Endothelial cell (in vitro differentiated cells): Measurements from ENCODE around the gene PEMT. TPM values are rescaled to one million over a fixed set of nuclear protein-coding genes. Genes with fewer than 3 reads are reported as not detected.
"Not testable (repeated sequence)": the region's sequence is repeated elsewhere in the genome, so short reads cannot be mapped to it uniquely, and the experiment has no call there.

Source experiments
- DNase-seq: peaks from one replicate; pipeline ENCODE4 v3.0.0; 2021; ENCODE audit warnings: low spot score
- H3K27ac Mint-ChIP-seq: one replicate; pipeline ENCODE4 v1.8.0; 2021; ENCODE audit warnings: mixed read lengths, inconsistent platforms; ENCODE audit not compliant: unreplicated experiment
- H3K27me3 Mint-ChIP-seq: one replicate; pipeline ENCODE4 v1.8.0; 2021; ENCODE audit warnings: mild to moderate bottlenecking, moderate library complexity, mixed read lengths, inconsistent platforms; ENCODE audit not compliant: unreplicated experiment
- H3K36me3 Mint-ChIP-seq: one replicate; pipeline ENCODE4 v1.8.0; 2021; ENCODE audit warnings: mild to moderate bottlenecking, low read depth, mixed read lengths, inconsistent platforms; ENCODE audit not compliant: unreplicated experiment
- H3K4me1 Mint-ChIP-seq: one replicate; pipeline ENCODE4 v1.8.0; 2021; ENCODE audit warnings: mild to moderate bottlenecking, mixed read lengths, inconsistent platforms; ENCODE audit not compliant: unreplicated experiment
- H3K4me3 Mint-ChIP-seq: one replicate; pipeline ENCODE4 v1.8.0; 2021; ENCODE audit warnings: mild to moderate bottlenecking, mixed read lengths, inconsistent platforms; ENCODE audit not compliant: unreplicated experiment
- H3K9me3 Mint-ChIP-seq: one replicate; pipeline ENCODE4 v1.8.0; 2021; ENCODE audit warnings: mixed read lengths, inconsistent platforms; ENCODE audit not compliant: unreplicated experiment
- total RNA-seq: library from RNA; stranded (reverse); fragmentation: NEBNext Ultra II Directional; extraction: Animal tissue kit (Norgen Biotek cat#: 25700); gene quantifications from one replicate; pipeline ENCODE4 v1.2.1, GENCODE V29; 2021; ENCODE audit not compliant: unreplicated experiment
- TF ChIP-seq, protein P1 (sequence below): fragments of 200-600 bp; sonication (generic); IDR thresholded peaks from one replicate; pipeline ENCODE4 v1.5.0; 2021; ENCODE audit warnings: antibody characterized with exemption; ENCODE audit not compliant: unreplicated experiment

The PEMT gene
- total RNA-seq, 1 donor from 2014 or later = 29.7 TPM

DNA sequence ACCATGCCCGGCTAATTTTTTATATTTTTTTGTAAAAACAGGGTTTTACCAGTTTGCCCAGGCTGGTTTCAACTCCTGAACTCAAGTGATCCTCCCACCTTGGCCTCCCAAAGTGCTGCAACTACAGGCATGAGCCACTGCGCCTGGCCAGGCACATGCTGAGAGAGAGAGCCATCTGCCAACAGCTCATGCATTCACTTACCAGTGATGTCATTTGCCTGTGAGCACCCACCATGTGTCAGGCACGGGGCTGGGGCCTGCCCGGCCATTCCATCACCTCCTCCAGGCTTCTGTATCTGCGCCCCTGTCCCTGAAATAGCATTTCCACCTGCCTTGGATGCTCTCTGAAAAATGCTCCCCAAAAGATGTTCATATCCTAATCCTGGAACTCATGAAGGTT is 43.6 kb upstream of the PEMT start:
- DNase-seq = no peak
- no peaks in the 10 kb centered on the region for H3K4me1 Mint-ChIP-seq
- H3K36me3 Mint-ChIP-seq = no peaks in the 10 kb centered on the region
- no peaks in the 10 kb centered on the region for H3K9me3 Mint-ChIP-seq
- TF ChIP-seq, protein P1, sequence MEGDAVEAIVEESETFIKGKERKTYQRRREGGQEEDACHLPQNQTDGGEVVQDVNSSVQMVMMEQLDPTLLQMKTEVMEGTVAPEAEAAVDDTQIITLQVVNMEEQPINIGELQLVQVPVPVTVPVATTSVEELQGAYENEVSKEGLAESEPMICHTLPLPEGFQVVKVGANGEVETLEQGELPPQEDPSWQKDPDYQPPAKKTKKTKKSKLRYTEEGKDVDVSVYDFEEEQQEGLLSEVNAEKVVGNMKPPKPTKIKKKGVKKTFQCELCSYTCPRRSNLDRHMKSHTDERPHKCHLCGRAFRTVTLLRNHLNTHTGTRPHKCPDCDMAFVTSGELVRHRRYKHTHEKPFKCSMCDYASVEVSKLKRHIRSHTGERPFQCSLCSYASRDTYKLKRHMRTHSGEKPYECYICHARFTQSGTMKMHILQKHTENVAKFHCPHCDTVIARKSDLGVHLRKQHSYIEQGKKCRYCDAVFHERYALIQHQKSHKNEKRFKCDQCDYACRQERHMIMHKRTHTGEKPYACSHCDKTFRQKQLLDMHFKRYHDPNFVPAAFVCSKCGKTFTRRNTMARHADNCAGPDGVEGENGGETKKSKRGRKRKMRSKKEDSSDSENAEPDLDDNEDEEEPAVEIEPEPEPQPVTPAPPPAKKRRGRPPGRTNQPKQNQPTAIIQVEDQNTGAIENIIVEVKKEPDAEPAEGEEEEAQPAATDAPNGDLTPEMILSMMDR = no peak
- no peak overlapping the region for H3K4me3 Mint-ChIP-seq
- H3K27me3 Mint-ChIP-seq = peaks cover 11% of the 10 kb centered on the region
- no peak overlapping the region for H3K27ac Mint-ChIP-seq

- no peak for DNase-seq
- Mint-ChIP-seq H3K4me1 (no peaks in the 10 kb centered on the region), H3K27me3 (peaks cover 12% of the 10 kb centered on the region), H3K36me3 (no peaks in the 10 kb centered on the region), H3K27ac (no peak overlapping the region), H3K9me3 (no peaks in the 10 kb centered on the region), H3K4me3 (no peak overlapping the region)
- TF ChIP-seq, protein P1 = no peak
Measured at GRCh38 chr17:17633310-17633709, 41.8 kb upstream of the PEMT start.

- H3K4me1 Mint-ChIP-seq, H3K9me3 Mint-ChIP-seq, H3K4me3 Mint-ChIP-seq, DNase-seq, H3K27ac Mint-ChIP-seq, H3K36me3 Mint-ChIP-seq: not testable (repeated sequence)
- peaks cover 12% of the 10 kb centered on the region for H3K27me3 Mint-ChIP-seq
Measured at GRCh38 chr17:17632690-17633089, 41.2 kb upstream of the PEMT start.

DNA sequence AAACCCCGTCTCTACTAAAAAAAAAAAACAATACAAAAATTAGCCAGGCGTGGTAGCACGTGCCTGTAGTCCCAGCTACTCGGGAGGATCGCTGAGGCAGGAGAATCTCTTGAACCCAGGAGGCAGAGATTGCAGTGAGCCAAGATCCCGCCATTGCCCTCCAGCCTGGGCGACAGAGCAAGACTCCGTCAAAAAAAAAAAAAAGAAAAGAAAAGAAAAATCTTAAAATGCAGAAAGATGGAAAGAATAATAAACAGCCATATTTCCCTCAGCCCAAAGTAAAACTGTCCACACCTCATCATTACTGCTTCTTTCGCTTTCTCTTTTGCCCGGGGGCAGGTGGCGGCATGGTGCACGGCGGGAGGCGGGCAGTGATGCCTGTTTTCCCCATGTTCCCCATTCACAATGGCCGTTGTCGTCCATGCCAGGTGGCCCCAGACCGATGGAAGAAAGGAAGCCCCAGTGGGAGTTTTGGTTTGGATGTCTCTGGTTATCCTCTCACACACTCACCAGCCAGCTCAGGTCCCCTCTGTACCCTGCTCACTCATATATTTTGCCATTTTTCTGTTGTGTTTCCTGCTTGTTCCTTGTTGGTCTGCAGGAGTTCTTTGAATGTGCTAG is 37.0 kb upstream of the PEMT start:
- DNase-seq = no peak
- Mint-ChIP-seq H3K27me3 (peaks cover 5% of the 10 kb centered on the region), H3K4me3 (no peak overlapping the region), H3K27ac (no peak overlapping the region), H3K36me3 (no peaks in the 10 kb centered on the region), H3K9me3 (no peaks in the 10 kb centered on the region), H3K4me1 (peaks cover 3% of the 10 kb centered on the region)
- TF ChIP-seq, protein P1 = no peak

GRCh38 chr17:17626840-17627239 is 35.3 kb upstream of the PEMT start:
- Mint-ChIP-seq H3K27me3 (peaks cover 5% of the 10 kb centered on the region), H3K4me1 (peaks cover 8% of the 10 kb centered on the region), H3K9me3 (no peaks in the 10 kb centered on the region), H3K27ac (no peak overlapping the region), H3K36me3 (no peaks in the 10 kb centered on the region), H3K4me3 (no peak overlapping the region)
- no peak for DNase-seq
- TF ChIP-seq, protein P1 = no peak
